ENCODE measurements around the gene HHAT. TPM values are rescaled to one million over a fixed set of nuclear protein-coding genes. Genes with fewer than 3 reads are reported as not detected.

HHAT gene
- total RNA-seq, 2 experiments from 2014 or later: 0.76 to 1.3 TPM

GRCh38 chr1:210703593-210703992 lies 374.9 kb downstream of the HHAT start:
- CTCF ChIA-PET: interaction anchor here (1.1 kb wide), 1 partner anchor 12 kb away, joined by 3 read pairs; no protein-coding TSS in a partner anchor
- no peaks in the 10 kb centered on the region for H3K9me3 Mint-ChIP-seq

GRCh38 chr1:210705086-210705485 lies 376.4 kb downstream of the HHAT start:
- H3K4me1 Mint-ChIP-seq: no peaks in the 10 kb centered on the region
- peaks cover 1% of the 10 kb centered on the region for H3K27me3 Mint-ChIP-seq
- ChIA-PET POLR2A (no interaction called here), CTCF (no interaction called here)
- no peak for DNase-seq
- no peaks in the 10 kb centered on the region for H3K9me3 Mint-ChIP-seq
- H3K36me3 Mint-ChIP-seq (ENCODE audit: low read depth): no peaks in the 10 kb centered on the region
- H3K27ac Mint-ChIP-seq: no peak overlapping the region
- H3K4me3 Mint-ChIP-seq: no peak overlapping the region

More at GRCh38 chr1:210703593-210703992, 374.9 kb downstream of the HHAT start:
- DNase-seq: no peak
- Mint-ChIP-seq H3K27ac (no peak overlapping the region), H3K4me1 (no peaks in the 10 kb centered on the region), H3K4me3 (no peak overlapping the region), H3K27me3 (peaks cover 5% of the 10 kb centered on the region), H3K36me3 (ENCODE audit: low read depth) (no peaks in the 10 kb centered on the region)
- POLR2A ChIA-PET: no interaction called here

GRCh38 chr1:210706246-210706645 lies 377.5 kb downstream of the HHAT start:
- ChIA-PET POLR2A (no interaction called here), CTCF (no interaction called here)
- no peaks in the 10 kb centered on the region for H3K27me3 Mint-ChIP-seq
- H3K36me3 Mint-ChIP-seq (ENCODE audit: low read depth): no peaks in the 10 kb centered on the region
- no peaks in the 10 kb centered on the region for H3K4me1 Mint-ChIP-seq
- no peak for DNase-seq
- H3K9me3 Mint-ChIP-seq: no peaks in the 10 kb centered on the region
- no peak overlapping the region for H3K4me3 Mint-ChIP-seq
- H3K27ac Mint-ChIP-seq: no peak overlapping the region

- ChIA-PET POLR2A (no interaction called here), CTCF (no interaction called here)
Observed at GRCh38 chr1:210707300-210708240, 378.9 kb downstream of the HHAT start.

GRCh38 chr1:210709701-210710100 lies 381.0 kb downstream of the HHAT start:
- Mint-ChIP-seq H3K27ac (no peak overlapping the region), H3K27me3 (no peaks in the 10 kb centered on the region), H3K4me1 (no peaks in the 10 kb centered on the region), H3K4me3 (no peak overlapping the region), H3K36me3 (ENCODE audit: low read depth) (no peaks in the 10 kb centered on the region), H3K9me3 (no peaks in the 10 kb centered on the region)
- DNase-seq: no peak
- CTCF ChIA-PET: no interaction called here
- POLR2A ChIA-PET: no interaction called here

More at GRCh38 chr1:210707300-210708240, 378.9 kb downstream of the HHAT start:
- DNase-seq: no peak
- Mint-ChIP-seq H3K27ac (no peak overlapping the region), H3K36me3 (ENCODE audit: low read depth) (no peaks in the 10 kb centered on the region), H3K9me3 (no peaks in the 10 kb centered on the region), H3K4me3 (no peak overlapping the region), H3K4me1 (no peaks in the 10 kb centered on the region), H3K27me3 (no peaks in the 10 kb centered on the region)

GRCh38 chr1:210711825-210712612 lies 383.3 kb downstream of the HHAT start:
- Mint-ChIP-seq H3K4me3 (no peak overlapping the region), H3K4me1 (no peaks in the 10 kb centered on the region), H3K27me3 (no peaks in the 10 kb centered on the region), H3K27ac (no peak overlapping the region), H3K36me3 (ENCODE audit: low read depth) (no peaks in the 10 kb centered on the region), H3K9me3 (no peaks in the 10 kb centered on the region)
- ChIA-PET POLR2A (no interaction called here), CTCF (no interaction called here)
- DNase-seq: no peak

- CTCF ChIA-PET: interaction anchor here (0.8 kb wide), 1 partner anchor 12 kb away, joined by 3 read pairs; no protein-coding TSS in a partner anchor
- no peaks in the 10 kb centered on the region for H3K4me1 Mint-ChIP-seq
- H3K27ac Mint-ChIP-seq: no peak overlapping the region
- no peaks in the 10 kb centered on the region for H3K36me3 Mint-ChIP-seq (ENCODE audit: low read depth)
- H3K4me3 Mint-ChIP-seq: no peak overlapping the region
- no peaks in the 10 kb centered on the region for H3K9me3 Mint-ChIP-seq
- no peaks in the 10 kb centered on the region for H3K27me3 Mint-ChIP-seq
- no peak for DNase-seq
- POLR2A ChIA-PET: no interaction called here
Observed at GRCh38 chr1:210715072-210715471, 386.4 kb downstream of the HHAT start.

GRCh38 chr1:210722410-210723081 lies 393.8 kb downstream of the HHAT start:
- POLR2A ChIA-PET: no interaction called here
- no peaks in the 10 kb centered on the region for H3K4me1 Mint-ChIP-seq
- H3K4me3 Mint-ChIP-seq: no peak overlapping the region
- CTCF ChIA-PET: no interaction called here
- DNase-seq: no peak
- H3K27me3 Mint-ChIP-seq: no peaks in the 10 kb centered on the region
- H3K36me3 Mint-ChIP-seq (ENCODE audit: low read depth): no peaks in the 10 kb centered on the region
- H3K9me3 Mint-ChIP-seq: no peaks in the 10 kb centered on the region
- no peak overlapping the region for H3K27ac Mint-ChIP-seq

GRCh38 chr1:210723646-210724045 lies 394.9 kb downstream of the HHAT start:
- Mint-ChIP-seq H3K9me3 (no peaks in the 10 kb centered on the region), H3K27me3 (no peaks in the 10 kb centered on the region), H3K36me3 (ENCODE audit: low read depth) (no peaks in the 10 kb centered on the region), H3K4me1 (no peaks in the 10 kb centered on the region), H3K27ac (no peak overlapping the region), H3K4me3 (no peak overlapping the region)
- DNase-seq: no peak
- CTCF ChIA-PET: no interaction called here
- POLR2A ChIA-PET: no interaction called here

GRCh38 chr1:210724768-210725167 lies 396.1 kb downstream of the HHAT start:
- peaks cover 1% of the 10 kb centered on the region for H3K27me3 Mint-ChIP-seq
- no peak for DNase-seq
- H3K4me3 Mint-ChIP-seq: no peak overlapping the region
- H3K4me1 Mint-ChIP-seq: no peaks in the 10 kb centered on the region
- H3K9me3 Mint-ChIP-seq: no peaks in the 10 kb centered on the region
- H3K36me3 Mint-ChIP-seq (ENCODE audit: low read depth): no peaks in the 10 kb centered on the region
- H3K27ac Mint-ChIP-seq: no peak overlapping the region
- ChIA-PET CTCF (no interaction called here), POLR2A (no interaction called here)

Other genes with a start within 250 kb of the HHAT start
- not detected for gene SERTAD4, start 96.1 kb upstream of the HHAT start, total RNA-seq